Thoracic aorta (tissue), 2 donors: Measurements from ENCODE around the gene SART3. TPM values are rescaled to one million over a fixed set of nuclear protein-coding genes. Genes with fewer than 3 reads are reported as not detected.

Experiments
- ATAC-seq: fragments of 150-250 bp; one replicate; pipeline ENCODE4 v1.8.0; 2017; ENCODE audit warnings: low read depth; ENCODE audit not compliant: insufficient number of reproducible peaks, low FRiP score
- DNase-seq: peaks from one replicate; pipeline ENCODE4 v3.0.0-alpha.2; 2020; ENCODE audit warnings: low spot score
- H3K27ac ChIP-seq, 2 donors: fragments of 200-600 bp; sonication (generic); 1 replicate in 1 of 2; 2 replicates in 1 of 2; pipeline ENCODE4 v1.5.1; 2016; ENCODE audit warnings: mild to moderate bottlenecking in 2 of 2, moderate library complexity in 2 of 2
- H3K27me3 ChIP-seq: fragments of 200-600 bp; sonication (generic); replicated peaks from 2 replicates; pipeline ENCODE4 v1.6.0; 2016; ENCODE audit warnings: mild to moderate bottlenecking; ENCODE audit not compliant: insufficient read depth
- H3K36me3 ChIP-seq: fragments of 200-600 bp; sonication (generic); one replicate; pipeline ENCODE4 v1.5.1; 2016
- H3K4me1 ChIP-seq, 2 donors: fragments of 200-600 bp; sonication (generic); 1 replicate in 1 of 2; 2 replicates in 1 of 2; pipeline versions ENCODE4 v1.5.1 to v1.6.0; 2016; ENCODE audit warnings: low read depth in 2 of 2, mild to moderate bottlenecking in 1 of 2; ENCODE audit not compliant: control insufficient read depth in 1 of 2
- H3K4me3 ChIP-seq: fragments of 200-600 bp; sonication (generic); 2 replicates; pipeline ENCODE4 v1.5.1; 2016; ENCODE audit warnings: mild to moderate bottlenecking
- H3K9me3 ChIP-seq: fragments of 200-600 bp; sonication (generic); 2 replicates; pipeline ENCODE4 v1.5.1; 2016
- CTCF ChIP-seq: fragments of 200-600 bp; sonication (generic); IDR thresholded peaks from one replicate; pipeline ENCODE4 v1.5.1; 2019; ENCODE audit warnings: antibody characterized with exemption
- total RNA-seq, 2 donors: library from RNA; depleted of rRNA; stranded (reverse); fragments of >200 nt; gene quantifications; one replicate each; pipeline versions ENCODE4 v1.1.0 to v1.2.3, GENCODE V29; 2016

The SART3 gene
- total RNA-seq, 2 donors from 2014 or later, result 52.1 to 94.0 TPM

GRCh38 chr12:108548954-108549521, 11.9 kb downstream of the SART3 start:
- Histone ChIP-seq H3K4me1 (peaks cover 0 to 1% of the 10 kb centered on the region in 2 donors), H3K4me3 (no peak overlapping the region), H3K9me3 (no peaks in the 10 kb centered on the region), H3K27me3 (no peaks in the 10 kb centered on the region), H3K36me3 (peaks cover 40% of the 10 kb centered on the region), H3K27ac (no peak overlapping the region)
- no peak for ATAC-seq
- no peak for TF ChIP-seq CTCF
- no peak for DNase-seq

GRCh38 chr12:108547686-108548085, 13.3 kb downstream of the SART3 start:
- no peaks in the 10 kb centered on the region for H3K4me1 ChIP-seq
- no peaks in the 10 kb centered on the region for H3K9me3 ChIP-seq
- no peaks in the 10 kb centered on the region for H3K27me3 ChIP-seq
- DNase-seq, result no peak
- H3K27ac ChIP-seq, result no peak overlapping the region
- H3K36me3 ChIP-seq, result peaks cover 52% of the 10 kb centered on the region
- no peak for TF ChIP-seq CTCF
- no peak for ATAC-seq
- no peak overlapping the region for H3K4me3 ChIP-seq

- DNase-seq (no peak), ATAC-seq (no peak)
- H3K36me3 ChIP-seq, result peaks cover 48% of the 10 kb centered on the region
- TF ChIP-seq CTCF, result no peak
- H3K27me3 ChIP-seq, result no peaks in the 10 kb centered on the region
- no peaks in the 10 kb centered on the region for H3K9me3 ChIP-seq
- H3K27ac ChIP-seq, result no peak overlapping the region
- no peaks in the 10 kb centered on the region for H3K4me1 ChIP-seq
- H3K4me3 ChIP-seq, result no peak overlapping the region
Measured at GRCh38 chr12:108543652-108544051, 17.3 kb downstream of the SART3 start.

GRCh38 chr12:108542320-108542719, 18.7 kb downstream of the SART3 start:
- no peak for DNase-seq
- Histone ChIP-seq H3K36me3 (peaks cover 46% of the 10 kb centered on the region), H3K4me3 (no peak overlapping the region), H3K9me3 (no peaks in the 10 kb centered on the region), H3K4me1 (no peaks in the 10 kb centered on the region), H3K27ac (no peak overlapping the region), H3K27me3 (no peaks in the 10 kb centered on the region)
- no peak for ATAC-seq
- TF ChIP-seq CTCF, result no peak

- no peak for TF ChIP-seq CTCF
- Histone ChIP-seq H3K9me3 (no peaks in the 10 kb centered on the region), H3K36me3 (peaks cover 36% of the 10 kb centered on the region), H3K27me3 (no peaks in the 10 kb centered on the region), H3K27ac (no peak overlapping the region), H3K4me1 (no peaks in the 10 kb centered on the region), H3K4me3 (no peak overlapping the region)
- DNase-seq (no peak), ATAC-seq (no peak)
Measured at GRCh38 chr12:108538616-108539195, 22.3 kb downstream of the SART3 start.
